CD4-positive, alpha-beta T cell (primary cell): ENCODE results near the gene GALK1. TPM values are rescaled to one million over a fixed set of nuclear protein-coding genes. Genes with fewer than 3 reads are reported as not detected.
A peak's percentile ranks its signal among the peaks of the same experiment; 100 is the strongest.

Source experiments
- ATAC-seq: fragments of 200-7000 bp; cut with Tn5 transposase; one replicate; pipeline ENCODE4 v1.10.0; 2022; ENCODE audit warnings: mild to moderate bottlenecking; ENCODE audit not compliant: poor library complexity
- CTCF ChIA-PET: fragments of 350-600 bp; sonication (Branson Sonifier 250); formaldehyde crosslinking; loops from one replicate; lab custom pipeline; 2021; ENCODE audit warnings: antibody characterized with exemption, inconsistent platforms; lab: Charles Lee
- POLR2A ChIA-PET: fragments of 350-600 bp; sonication (Branson Sonifier 250); formaldehyde crosslinking; loops from one replicate; lab custom pipeline; 2021; ENCODE audit warnings: antibody characterized with exemption, inconsistent platforms; lab: Charles Lee
- DNase-seq, 14 experiments: peaks; one replicate each; pipeline ENCODE4 v3.0.0-alpha.2; 2013 to 2020; ENCODE audit warnings: mixed read lengths in 2 of 14
- H3K27ac ChIP-seq, 2 donors: one replicate each; pipeline versions ENCODE4 v1.5.1 to v1.7.0; 2013; ENCODE audit warnings: low read length in 2 of 2, low read depth in 1 of 2, mild to moderate bottlenecking in 1 of 2
- H3K27me3 ChIP-seq, 2 experiments: 1 replicate in 1 of 2; 2 replicates in 1 of 2; pipeline versions ENCODE4 v1.6.1 to v1.7.0; 2013; ENCODE audit warnings: low read length in 2 of 2, control low read depth in 1 of 2, mild to moderate bottlenecking in 1 of 2, moderate library complexity in 1 of 2; ENCODE audit not compliant: insufficient read depth in 2 of 2, control insufficient read depth in 1 of 2
- H3K36me3 ChIP-seq: one replicate; pipeline ENCODE4 v1.6.1; 2013; ENCODE audit warnings: low read length, control low read depth; ENCODE audit not compliant: insufficient read depth
- H3K4me1 ChIP-seq: one replicate; pipeline ENCODE4 v1.6.1; 2013; ENCODE audit warnings: low read length, control low read depth; ENCODE audit not compliant: insufficient read depth
- H3K4me3 ChIP-seq: one replicate; pipeline ENCODE4 v1.5.1; 2013; ENCODE audit warnings: mild to moderate bottlenecking, low read length, moderate library complexity
- H3K9me3 ChIP-seq, 2 experiments: 1 replicate in 1 of 2; 2 replicates in 1 of 2; pipeline versions ENCODE4 v1.6.1 to v1.7.0; 2013; ENCODE audit warnings: low read length in 2 of 2, mild to moderate bottlenecking in 2 of 2, control low read depth in 1 of 2, moderate library complexity in 1 of 2; ENCODE audit not compliant: control insufficient read depth in 1 of 2, insufficient read depth in 1 of 2
- H3K27ac Mint-ChIP-seq: one replicate; pipeline ENCODE4 v1.8.0; 2020; ENCODE audit warnings: mixed read lengths
- H3K27me3 Mint-ChIP-seq: one replicate; pipeline ENCODE4 v1.8.0; 2021; ENCODE audit warnings: mixed read lengths
- H3K36me3 Mint-ChIP-seq: one replicate; pipeline ENCODE4 v1.8.0; 2021; ENCODE audit warnings: low read depth, mixed read lengths
- H3K4me1 Mint-ChIP-seq: one replicate; pipeline ENCODE4 v1.8.0; 2021; ENCODE audit warnings: low read depth, mixed read lengths
- H3K4me3 Mint-ChIP-seq: one replicate; pipeline ENCODE4 v1.8.0; 2020; ENCODE audit warnings: mild to moderate bottlenecking, mixed read lengths
- H3K9me3 Mint-ChIP-seq: one replicate; pipeline ENCODE4 v1.8.0; 2020; ENCODE audit warnings: mixed read lengths
- CTCF ChIP-seq: fragments of 200-600 bp; IDR thresholded peaks from one replicate; pipeline ENCODE4 v1.8.0; 2022; ENCODE audit warnings: antibody characterized with exemption, mild to moderate bottlenecking
- intact Hi-C, 2 experiments: fragments of 100-400 bp; cut with DNase I in 1 of 2; cut with micrococcal nuclease in 1 of 2; formaldehyde crosslinking; loops; one replicate each; pipeline versions ENCODE4 v1.15.1 to v1.9.0; 2023 to 2025; cut with DNase I, micrococcal nuclease
- total RNA-seq, 174 experiments: library from RNA in 2 of 174; stranded (reverse) in 2 of 174; gene quantifications; one replicate each; pipeline ENCODE4 v1.2.3 and lab custom pipeline; 2021 to 2026

Gene GALK1
- total RNA-seq, 2 experiments from 2014 or later, result 5.9 to 6.0 TPM

- ChIA-PET POLR2A (no interaction called here), CTCF (no interaction called here)
- peak in 1 of 14 experiments; percentile 31 for DNase-seq
These were observed 8.4 kb downstream of the GALK1 start for GRCh38 chr17:75756451-75757085.

GRCh38 chr17:75755990-75756389, 9.0 kb downstream of the GALK1 start:
- ChIA-PET POLR2A (no interaction called here), CTCF (no interaction called here)
- Histone ChIP-seq H3K36me3 (peaks cover 3% of the 10 kb centered on the region), H3K27ac (no peak overlapping the region), H3K4me3 (no peak overlapping the region), H3K27me3 (no peaks in the 10 kb centered on the region), H3K4me1 (peaks cover 21% of the 10 kb centered on the region), H3K9me3 (no peaks in the 10 kb centered on the region)
- DNase-seq (no peak), ATAC-seq (no peak)
- Mint-ChIP-seq H3K27ac (no peak overlapping the region), H3K4me1 (peaks cover 6% of the 10 kb centered on the region), H3K27me3 (no peaks in the 10 kb centered on the region), H3K9me3 (no peaks in the 10 kb centered on the region), H3K36me3 (no peaks in the 10 kb centered on the region), H3K4me3 (peak overlapping the region; percentile 45)
- intact Hi-C loops, result loop anchor here in 1 of 2 experiments (10.0 kb wide), 1 partner anchor 491 kb away; the partner anchor contains the start of genes GGA3 and MRPS7
- no peak for TF ChIP-seq CTCF

More at GRCh38 chr17:75756451-75757085, 8.4 kb downstream of the GALK1 start:
- intact Hi-C loops, result loop anchor here in 1 of 2 experiments (10.0 kb wide), 1 partner anchor 492 kb away; the partner anchor contains the start of genes GGA3 and MRPS7
- Mint-ChIP-seq H3K9me3 (no peaks in the 10 kb centered on the region), H3K4me3 (no peak overlapping the region), H3K4me1 (peaks cover 6% of the 10 kb centered on the region), H3K27me3 (no peaks in the 10 kb centered on the region), H3K27ac (no peak overlapping the region), H3K36me3 (no peaks in the 10 kb centered on the region)
- TF ChIP-seq CTCF, result no peak
- Histone ChIP-seq H3K9me3 (no peaks in the 10 kb centered on the region), H3K4me1 (peaks cover 21% of the 10 kb centered on the region), H3K4me3 (no peak overlapping the region), H3K27me3 (no peaks in the 10 kb centered on the region), H3K27ac (no peak overlapping the region), H3K36me3 (peaks cover 3% of the 10 kb centered on the region)
- ATAC-seq, result no peak

- ATAC-seq (no peak), DNase-seq (peak in 1 of 14 experiments; percentile 39)
- Mint-ChIP-seq H3K27me3 (no peaks in the 10 kb centered on the region), H3K9me3 (no peaks in the 10 kb centered on the region), H3K27ac (no peak overlapping the region), H3K4me3 (peak overlapping the region; percentile 84), H3K4me1 (peaks cover 6% of the 10 kb centered on the region), H3K36me3 (no peaks in the 10 kb centered on the region)
- TF ChIP-seq CTCF, result no peak
- peaks cover 3% of the 10 kb centered on the region for H3K36me3 ChIP-seq
- intact Hi-C loops, result loop anchor here in 1 of 2 experiments (10.0 kb wide), 1 partner anchor 491 kb away; the partner anchor contains the start of genes GGA3 and MRPS7
- CTCF ChIA-PET, result no interaction called here
- peaks cover 21% of the 10 kb centered on the region for H3K4me1 ChIP-seq
- H3K27me3 ChIP-seq, result no peaks in the 10 kb centered on the region
- no peak overlapping the region for H3K4me3 ChIP-seq
- no peaks in the 10 kb centered on the region for H3K9me3 ChIP-seq
- POLR2A ChIA-PET, result interaction anchor here (1.0 to 3.3 kb wide), 2 partner anchors 22 to 30 kb away, joined by 3 to 58 read pairs; partner anchors contain the start of gene UNK
- H3K27ac ChIP-seq, result no peak overlapping the region
These were observed 9.6 kb downstream of the GALK1 start for GRCh38 chr17:75755205-75755901.
